Right lobe of liver (tissue), 4 donors: ENCODE data around the gene RNF32.

Source experiments
- POLR2A ChIP-seq: fragments of 450-650 bp; IDR thresholded peaks from one replicate; pipeline ENCODE4 v1.6.1; 2017; ENCODE audit warnings: antibody characterized with exemption, mild to moderate bottlenecking
- TF ChIP-seq, protein P1 (sequence below), 4 donors: fragments of 200-600 bp in 3 of 4; fragments of 450-650 bp in 1 of 4; IDR thresholded peaks; one replicate each; pipeline versions ENCODE4 v1.5.1 to v1.8.0; 2016 to 2022; ENCODE audit warnings: antibody characterized with exemption in 4 of 4, mild to moderate bottlenecking in 2 of 4
- donor health status: DM: no; HTN: no; CAD: no.
- donor health status: DM: no; HTN: no; CAD: no.
- donor health status: DM: no; HTN: yes; CAD: no.

DNA sequence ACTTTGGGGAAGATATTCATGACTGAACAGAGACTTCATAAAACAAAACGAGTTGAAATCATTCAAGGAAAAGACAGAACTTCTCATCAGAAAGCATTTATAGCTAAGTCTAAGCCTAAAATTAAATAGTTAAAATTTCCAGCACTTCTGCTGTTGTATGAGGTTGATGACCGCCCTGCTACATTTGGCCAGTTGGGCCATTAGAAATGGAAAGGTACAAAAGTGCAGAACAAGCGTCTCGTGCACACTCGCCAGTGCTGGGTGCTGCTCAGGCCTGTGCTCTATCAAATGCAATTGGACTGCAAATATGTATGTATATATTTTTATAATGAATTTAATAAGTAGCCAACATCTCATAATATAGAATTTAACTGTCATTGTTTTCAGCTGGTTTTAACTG, 34.4 kb upstream of the RNF32 start:
- TF ChIP-seq, protein P1, sequence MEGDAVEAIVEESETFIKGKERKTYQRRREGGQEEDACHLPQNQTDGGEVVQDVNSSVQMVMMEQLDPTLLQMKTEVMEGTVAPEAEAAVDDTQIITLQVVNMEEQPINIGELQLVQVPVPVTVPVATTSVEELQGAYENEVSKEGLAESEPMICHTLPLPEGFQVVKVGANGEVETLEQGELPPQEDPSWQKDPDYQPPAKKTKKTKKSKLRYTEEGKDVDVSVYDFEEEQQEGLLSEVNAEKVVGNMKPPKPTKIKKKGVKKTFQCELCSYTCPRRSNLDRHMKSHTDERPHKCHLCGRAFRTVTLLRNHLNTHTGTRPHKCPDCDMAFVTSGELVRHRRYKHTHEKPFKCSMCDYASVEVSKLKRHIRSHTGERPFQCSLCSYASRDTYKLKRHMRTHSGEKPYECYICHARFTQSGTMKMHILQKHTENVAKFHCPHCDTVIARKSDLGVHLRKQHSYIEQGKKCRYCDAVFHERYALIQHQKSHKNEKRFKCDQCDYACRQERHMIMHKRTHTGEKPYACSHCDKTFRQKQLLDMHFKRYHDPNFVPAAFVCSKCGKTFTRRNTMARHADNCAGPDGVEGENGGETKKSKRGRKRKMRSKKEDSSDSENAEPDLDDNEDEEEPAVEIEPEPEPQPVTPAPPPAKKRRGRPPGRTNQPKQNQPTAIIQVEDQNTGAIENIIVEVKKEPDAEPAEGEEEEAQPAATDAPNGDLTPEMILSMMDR (IDR thresholded peaks at IDR 0.05): no peak
- no peak for TF ChIP-seq POLR2A
